Bronchial epithelial cell (primary cell): ENCODE results near the gene SPATA46. TPM values are rescaled to one million over a fixed set of nuclear protein-coding genes. Genes with fewer than 3 reads are reported as not detected.

ENCODE experiments used
- DNase-seq: peaks from one replicate; pipeline ENCODE4 v3.0.0-alpha.2; 2010; ENCODE audit warnings: low read depth
- FAIRE-seq: peaks from 2 replicates; lab custom pipeline; 2011; peaks lifted over from hg19 to GRCh38; lab: Jason Lieb, UNC
- H3K27me3 ChIP-seq: 2 replicates; pipeline ENCODE4 v1.5.1; 2011; ENCODE audit warnings: low read length; ENCODE audit not compliant: control insufficient read depth, insufficient read depth
- H3K36me3 ChIP-seq: 2 replicates; pipeline ENCODE4 v1.5.1; 2011; ENCODE audit warnings: low read length; ENCODE audit not compliant: control insufficient read depth, insufficient read depth
- H3K4me3 ChIP-seq: 2 replicates; pipeline ENCODE4 v1.5.1; 2011; ENCODE audit warnings: mild to moderate bottlenecking, low read depth, low read length, control low read depth
- CTCF ChIP-seq: IDR thresholded peaks from 2 replicates; pipeline ENCODE4 v1.5.1; 2011; ENCODE audit warnings: mild to moderate bottlenecking, moderate library complexity, low read length, control low read depth, inconsistent platforms; ENCODE audit not compliant: insufficient read depth, severe bottlenecking
- total RNA-seq: library from RNA; depleted of rRNA; stranded (reverse); fragments of >200 nt; gene quantifications from 2 replicates; pipeline ENCODE4 v1.2.1, GENCODE V29; 2014

The SPATA46 gene
- total RNA-seq, 1 donor from 2014 or later = not detected

- H3K36me3 ChIP-seq = no peaks in the 10 kb centered on the region
- FAIRE-seq = no peak
Measured at GRCh38 chr1:162370161-162370560, 6.5 kb downstream of the SPATA46 start.

GRCh38 chr1:162369571-162369970 lies 7.1 kb downstream of the SPATA46 start:
- Histone ChIP-seq H3K27me3 (no peaks in the 10 kb centered on the region), H3K4me3 (no peak overlapping the region), H3K36me3 (no peaks in the 10 kb centered on the region)
- FAIRE-seq = no peak
- no peak for DNase-seq
- no peak for TF ChIP-seq CTCF

More at GRCh38 chr1:162370161-162370560, 6.5 kb downstream of the SPATA46 start:
- no peak for DNase-seq
- Histone ChIP-seq H3K27me3 (no peaks in the 10 kb centered on the region), H3K4me3 (no peak overlapping the region)
- no peak for TF ChIP-seq CTCF

DNA sequence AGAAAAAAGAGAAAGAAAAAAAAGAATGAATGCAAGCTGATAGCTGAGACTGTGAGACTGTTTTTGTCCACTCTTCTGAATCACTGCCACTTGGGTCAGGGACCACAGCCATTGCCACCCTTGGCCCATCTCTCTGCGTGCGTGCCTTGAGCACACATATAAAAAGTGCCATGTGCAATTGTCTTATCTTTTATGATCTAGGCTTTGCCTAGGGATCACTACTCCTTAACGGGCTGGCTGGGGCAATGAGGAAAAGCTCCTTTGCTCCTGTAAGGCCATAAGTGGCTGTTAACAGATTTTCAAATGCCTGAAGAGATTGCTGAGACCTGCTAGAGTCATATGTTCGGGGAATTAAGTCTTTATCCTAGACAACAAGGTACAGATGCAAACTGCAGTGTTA lies 8.2 kb downstream of the SPATA46 start:
- Histone ChIP-seq H3K27me3 (no peaks in the 10 kb centered on the region), H3K4me3 (no peak overlapping the region), H3K36me3 (no peaks in the 10 kb centered on the region)
- FAIRE-seq = no peak
- DNase-seq = no peak
- TF ChIP-seq CTCF = no peak

- Histone ChIP-seq H3K36me3 (no peaks in the 10 kb centered on the region), H3K4me3 (no peak overlapping the region), H3K27me3 (no peaks in the 10 kb centered on the region)
- FAIRE-seq (no peak), DNase-seq (no peak)
- TF ChIP-seq CTCF = no peak
Measured at GRCh38 chr1:162367772-162368171, 8.9 kb downstream of the SPATA46 start.

DNA sequence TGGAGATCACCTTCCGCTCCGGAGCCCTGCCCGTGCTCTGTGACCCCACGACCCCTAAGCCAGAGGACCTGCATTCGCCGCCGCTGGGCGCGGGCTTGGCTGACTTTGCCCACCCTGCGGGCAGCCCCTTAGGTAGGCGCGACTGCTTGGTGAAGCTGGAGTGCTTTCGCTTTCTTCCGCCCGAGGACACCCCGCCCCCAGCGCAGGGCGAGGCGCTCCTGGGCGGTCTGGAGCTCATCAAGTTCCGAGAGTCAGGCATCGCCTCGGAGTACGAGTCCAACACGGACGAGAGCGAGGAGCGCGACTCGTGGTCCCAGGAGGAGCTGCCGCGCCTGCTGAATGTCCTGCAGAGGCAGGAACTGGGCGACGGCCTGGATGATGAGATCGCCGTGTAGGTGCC lies 9.6 kb downstream of the SPATA46 start:
- no peaks in the 10 kb centered on the region for H3K36me3 ChIP-seq
- no peak for TF ChIP-seq CTCF
- no peak overlapping the region for H3K4me3 ChIP-seq
- DNase-seq (no peak), FAIRE-seq (no peak)
- no peaks in the 10 kb centered on the region for H3K27me3 ChIP-seq

- H3K36me3 ChIP-seq = no peaks in the 10 kb centered on the region
- DNase-seq (no peak), FAIRE-seq (no peak)
- H3K4me3 ChIP-seq = no peak overlapping the region
- H3K27me3 ChIP-seq = no peaks in the 10 kb centered on the region
- no peak for TF ChIP-seq CTCF
Measured at GRCh38 chr1:162366671-162367070, 10.0 kb downstream of the SPATA46 start.
